HG02884 (cell line): ENCODE measurements around the gene ARMH2.

Experiments
- ATAC-seq: cut with Tn5 transposase; IDR thresholded peaks from one replicate; pipeline ENCODE4 v1.9.1; 2021; ENCODE audit warnings: mild to moderate bottlenecking, moderate library complexity; ENCODE audit not compliant: unreplicated experiment

Gene ARMH2

DNA sequence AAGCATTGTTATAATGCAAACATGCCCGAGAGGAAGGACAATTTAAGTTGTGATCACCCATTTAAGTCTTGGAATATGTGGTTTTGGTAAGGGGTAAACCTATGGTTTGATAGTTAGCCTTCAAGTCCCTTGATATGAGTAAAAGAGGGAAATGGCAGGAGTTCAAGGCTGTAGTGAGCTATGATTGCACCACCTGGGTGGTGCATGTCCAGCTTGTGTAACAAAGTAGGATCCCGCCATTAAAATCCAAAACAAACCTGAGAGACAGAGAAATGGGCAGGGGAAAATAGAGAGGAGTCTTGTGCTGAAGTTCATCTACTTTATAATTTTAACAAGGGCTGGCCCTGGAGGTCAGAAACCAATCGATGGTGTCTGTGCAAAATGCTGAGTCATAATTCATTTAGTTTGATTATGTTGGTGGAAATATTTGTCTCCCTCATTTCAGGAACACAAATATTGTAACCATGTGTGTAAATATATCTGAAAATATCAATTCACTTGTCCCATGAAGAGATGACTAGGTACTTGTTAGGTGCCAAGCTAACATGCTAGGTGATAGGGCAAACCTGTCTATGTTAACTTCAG, 23.2 kb upstream of the ARMH2 start:
- no peak for ATAC-seq

GRCh38 chr6:24818346-24818745, 19.6 kb upstream of the ARMH2 start:
- ATAC-seq = no peak

- no peak for ATAC-seq
Observed at GRCh38 chr6:24809728-24810127, 11.0 kb upstream of the ARMH2 start.

DNA sequence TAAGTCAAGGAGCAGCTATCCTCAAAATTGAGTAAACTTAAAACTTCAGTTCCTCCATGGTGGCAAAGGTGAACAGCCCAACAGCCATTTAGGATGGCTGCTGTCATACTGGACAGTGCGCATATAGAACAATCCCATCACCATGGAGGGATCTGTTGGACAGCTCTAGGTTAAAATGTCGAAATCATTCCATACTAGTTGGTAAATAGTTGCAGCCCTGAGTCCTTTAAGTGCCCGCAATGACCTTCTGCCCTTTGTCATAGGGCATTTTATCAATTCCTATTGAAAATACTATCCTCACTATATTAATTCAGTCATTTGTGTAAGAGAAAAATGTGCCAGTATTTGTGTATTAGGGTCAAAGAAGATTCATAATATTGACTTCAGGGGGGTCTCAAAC, 8.9 kb upstream of the ARMH2 start:
- ATAC-seq = no peak

DNA sequence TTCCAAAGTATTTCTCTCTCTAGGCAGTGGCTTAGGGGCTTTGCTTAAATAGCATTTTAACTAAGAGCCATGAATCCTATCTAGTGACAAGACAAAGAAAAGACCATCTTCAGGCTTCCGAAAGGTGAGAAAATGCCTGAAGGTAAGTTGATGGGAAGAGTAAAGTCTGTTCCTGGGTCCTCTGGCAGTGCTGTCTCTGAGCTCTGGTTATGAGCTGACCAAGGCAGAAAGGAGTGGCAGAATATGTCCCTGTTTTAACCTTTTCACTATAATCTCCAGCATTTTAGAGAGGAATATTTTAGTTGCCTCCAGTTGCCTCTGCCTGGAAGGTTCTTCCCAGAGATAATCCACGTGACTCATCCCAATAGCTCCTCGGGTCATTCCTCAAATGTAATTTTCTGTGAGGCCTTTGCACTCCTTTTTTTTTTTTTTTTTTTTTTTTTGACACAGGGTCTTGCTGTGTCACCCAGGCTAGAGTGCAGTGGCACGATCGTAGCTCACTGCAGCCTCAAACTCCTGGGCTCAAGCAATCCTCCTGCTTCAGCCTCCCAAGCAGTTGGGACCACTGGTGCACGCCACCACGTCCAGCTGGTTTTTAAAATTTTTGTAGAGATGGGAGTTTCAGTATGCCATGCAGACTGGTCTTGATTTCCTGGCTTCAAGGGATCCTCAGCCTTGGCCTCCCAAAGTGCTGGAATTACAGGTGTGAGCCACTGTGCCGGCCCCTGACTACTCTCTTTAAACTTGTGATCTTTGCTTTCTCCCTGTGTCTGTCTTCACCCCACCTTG, 3.7 kb upstream of the ARMH2 start:
- ATAC-seq = no peak

DNA sequence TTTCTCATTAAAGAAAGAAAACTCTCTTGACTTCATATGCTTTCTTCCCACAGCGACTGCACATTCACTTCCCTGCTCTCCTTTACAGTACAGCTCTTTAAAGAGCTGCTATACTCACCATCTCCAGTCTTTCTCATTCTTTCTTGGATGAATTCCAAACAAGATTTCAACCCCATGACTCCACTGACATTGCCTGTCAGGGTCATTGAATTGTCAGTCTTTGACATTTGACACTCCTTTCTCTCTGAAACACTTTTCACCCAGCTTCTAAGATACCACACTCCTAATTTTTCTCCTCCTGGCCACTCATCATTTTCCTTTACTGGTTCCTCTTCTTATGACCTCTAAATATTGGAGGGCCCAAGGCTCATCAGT, 811 bp upstream of the ARMH2 start:
- no peak for ATAC-seq

- no peak for ATAC-seq
Observed at GRCh38 chr6:24797596-24798216, 1.0 kb downstream of the ARMH2 start.

DNA sequence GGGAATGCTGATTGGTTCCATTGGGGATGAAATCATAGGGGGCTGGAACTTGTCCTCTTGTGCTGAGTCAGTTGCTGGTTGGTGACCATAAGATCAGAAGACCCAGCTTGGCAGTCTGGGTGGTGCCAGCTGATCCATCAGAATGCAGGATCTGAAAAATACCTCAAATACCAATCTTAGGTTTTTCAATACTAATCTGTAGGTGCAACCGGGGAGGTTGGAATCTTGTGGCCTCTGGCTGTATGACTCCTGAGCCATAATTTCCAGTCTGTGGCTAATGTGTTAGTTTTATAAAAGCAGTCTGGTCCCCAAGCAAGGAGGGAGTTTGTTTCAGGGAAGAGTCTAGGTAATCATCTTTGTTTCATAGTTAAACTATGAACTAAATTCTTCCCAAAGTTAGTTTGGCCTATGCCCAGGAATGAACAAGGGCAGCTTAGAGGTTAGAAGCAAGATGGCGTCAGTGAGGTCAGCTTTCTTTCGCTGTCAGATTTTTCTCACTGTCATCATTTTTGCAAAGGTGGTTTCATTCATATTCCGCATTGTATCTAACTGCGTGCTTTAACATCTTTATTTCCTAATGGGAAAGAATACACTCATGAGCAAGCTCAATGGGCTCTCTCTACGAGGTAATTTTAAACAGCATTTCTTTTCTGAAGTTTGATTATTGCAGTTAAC, 2.0 kb downstream of the ARMH2 start:
- no peak for ATAC-seq

DNA sequence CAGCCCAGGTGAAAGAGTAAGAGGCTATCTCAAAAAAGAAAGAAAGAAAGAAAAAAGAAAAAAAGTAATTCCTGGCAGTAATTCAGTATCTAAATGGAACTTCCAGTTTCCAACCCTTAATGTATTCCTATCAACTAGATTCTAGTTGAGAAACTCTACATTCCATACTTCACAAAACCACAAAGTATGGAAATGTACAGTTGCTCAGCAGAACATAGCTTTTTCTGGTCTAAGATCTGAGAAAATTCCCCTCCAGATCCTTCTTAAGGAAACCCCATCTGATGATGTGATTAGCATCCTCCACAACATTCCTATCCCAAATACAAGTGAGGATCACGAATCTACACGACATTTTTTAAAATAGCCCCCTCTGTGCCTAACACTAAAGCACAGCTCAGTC, 3.6 kb downstream of the ARMH2 start:
- no peak for ATAC-seq

DNA sequence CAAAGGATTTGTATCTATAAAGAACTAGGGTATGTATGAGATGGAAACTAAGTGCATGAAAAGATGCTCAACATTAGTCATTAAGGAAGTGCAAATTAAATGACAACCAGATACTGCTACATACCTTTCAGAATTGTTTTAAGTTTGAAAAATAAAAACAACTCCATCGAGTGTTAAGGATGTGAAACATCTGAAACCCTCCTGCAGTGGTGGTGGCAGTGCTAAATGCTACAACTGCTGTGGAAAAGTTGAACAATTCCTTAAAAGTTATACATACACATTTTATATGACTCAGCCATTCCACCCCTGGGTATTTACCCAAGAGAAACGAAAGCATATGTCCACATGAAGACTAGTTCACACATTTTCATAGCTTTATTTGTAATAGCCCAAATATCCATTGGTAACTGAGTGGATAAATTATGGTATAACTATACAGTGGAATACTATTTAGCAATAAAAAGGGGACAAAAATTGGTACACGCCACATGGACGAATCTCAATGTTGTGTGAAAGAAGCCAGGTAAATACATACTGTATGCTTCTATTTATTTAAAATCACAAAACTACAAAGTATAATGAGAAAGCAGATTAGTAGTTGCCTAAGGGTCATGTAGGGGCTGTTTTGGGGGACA, 10.6 kb downstream of the ARMH2 start:
- ATAC-seq = no peak

DNA sequence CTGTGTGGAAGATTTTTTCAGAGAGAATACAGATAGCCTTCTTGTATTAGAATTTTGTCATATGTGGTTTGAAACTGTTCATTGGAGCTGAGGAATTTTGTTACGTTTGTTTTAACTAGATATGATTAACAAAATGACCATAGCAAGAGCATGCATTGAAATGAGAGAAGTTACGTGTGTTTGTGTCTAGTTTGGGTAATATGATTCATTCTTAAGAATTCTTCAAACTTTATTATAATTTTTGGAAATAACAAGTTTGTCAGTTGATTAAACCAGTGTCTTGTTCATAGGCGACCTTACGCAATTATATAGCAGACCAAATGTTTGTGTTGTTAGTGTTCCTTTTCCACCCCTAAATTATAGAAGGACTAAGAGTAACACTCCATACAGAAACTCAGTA, 18.5 kb downstream of the ARMH2 start:
- ATAC-seq = no peak

DNA sequence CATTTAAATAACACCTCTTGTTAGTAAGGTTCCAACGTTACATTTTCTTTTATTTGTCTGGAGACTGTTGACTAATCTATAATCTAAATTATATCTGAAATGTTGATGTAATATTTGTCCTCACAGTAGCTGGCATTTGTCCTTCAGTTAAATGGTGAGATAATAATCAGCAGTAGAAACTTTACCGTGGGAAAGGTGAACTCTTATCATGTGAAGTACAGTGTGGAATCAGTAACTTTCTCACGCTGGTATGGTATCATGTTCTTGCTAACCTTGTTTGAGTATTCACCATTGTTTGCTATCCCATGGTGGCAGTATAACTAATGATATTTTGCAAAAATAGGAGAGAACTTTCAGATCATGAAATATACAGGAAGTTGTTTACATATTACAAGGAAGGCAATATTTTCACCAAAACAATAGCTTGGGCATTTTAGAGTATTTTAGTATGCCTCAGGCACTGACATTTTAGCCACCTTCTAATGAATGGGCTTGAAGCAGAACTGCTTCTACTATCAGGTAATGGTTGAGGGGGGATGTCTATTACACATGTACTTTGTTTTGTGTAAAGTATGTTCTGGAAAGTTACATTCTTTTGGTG, 19.2 kb downstream of the ARMH2 start:
- ATAC-seq = no peak

- ATAC-seq = no peak
Observed at GRCh38 chr6:24778878-24779277, 19.8 kb downstream of the ARMH2 start.

DNA sequence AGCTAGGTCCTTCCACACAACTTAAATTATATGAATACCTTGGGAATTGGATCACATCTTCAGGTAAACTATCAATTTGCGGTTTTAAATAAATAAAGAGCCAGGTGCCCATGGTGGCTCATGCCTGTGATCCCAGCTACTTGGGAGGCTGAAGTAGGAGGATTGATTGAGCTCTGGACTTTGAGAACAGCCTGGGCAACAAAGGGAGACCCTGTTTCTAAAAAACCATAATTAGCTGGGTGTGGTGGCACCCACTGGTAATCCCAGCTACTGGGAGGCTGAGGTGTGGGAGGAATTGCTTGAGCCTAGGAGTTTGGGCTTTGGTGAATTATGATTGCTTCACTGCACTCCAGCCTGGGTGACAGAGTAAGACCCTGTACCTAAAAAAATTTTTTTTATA, 20.6 kb downstream of the ARMH2 start:
- no peak for ATAC-seq

DNA sequence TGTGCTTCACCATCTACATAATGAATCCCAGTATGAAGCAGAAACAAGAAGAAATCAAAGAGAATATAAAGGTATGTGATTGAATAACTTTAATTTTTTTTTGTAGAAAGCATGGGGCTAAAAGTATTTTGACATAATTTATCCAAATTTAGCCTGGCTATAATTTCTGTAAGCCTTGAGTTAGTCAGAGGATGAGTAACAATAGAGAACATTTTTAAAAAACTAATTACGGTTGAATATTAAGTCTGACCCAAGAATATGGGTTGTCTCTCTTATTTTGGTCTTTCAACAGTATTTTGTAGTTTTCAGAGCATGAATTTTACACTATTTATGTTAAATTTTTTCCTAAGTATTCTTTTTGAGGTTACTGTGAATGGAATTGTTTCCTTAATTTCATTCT, 21.5 kb downstream of the ARMH2 start:
- no peak for ATAC-seq

DNA sequence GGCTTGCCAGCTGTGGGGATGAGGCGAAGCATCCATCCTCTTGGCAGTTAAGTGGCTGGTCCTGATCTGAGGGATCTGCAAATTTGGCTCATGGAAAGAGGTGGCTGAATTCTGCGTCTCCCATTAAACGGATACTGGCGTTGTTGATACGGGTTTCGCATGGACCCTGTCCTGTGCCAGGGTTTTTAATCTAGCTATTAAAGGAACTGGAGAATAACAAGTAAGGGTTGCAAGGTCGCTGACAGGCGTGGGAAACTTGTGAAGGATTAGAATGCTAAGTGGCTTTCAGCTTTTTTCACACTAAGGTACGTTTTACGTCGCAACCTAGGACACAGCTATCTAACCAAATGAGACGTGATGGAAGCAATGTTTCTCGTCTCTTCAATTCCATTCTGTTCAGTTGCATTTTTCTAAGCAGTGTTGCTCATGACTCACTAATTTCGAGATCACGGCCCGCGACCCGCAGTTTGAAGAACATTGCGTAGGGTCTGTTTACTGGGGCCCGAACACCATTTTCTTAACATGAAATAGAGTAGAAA, 23.1 kb downstream of the ARMH2 start:
- peak; percentile 4 for ATAC-seq

GRCh38 chr6:24774696-24775519, 23.8 kb downstream of the ARMH2 start, which contains the start of gene GMNN:
GMNN (plus strand) TSS chr6:24774937; CDS start chr6:24777247, 2,310 bp downstream.
- ATAC-seq = peak; percentile 88

- no peak for ATAC-seq
Observed at GRCh38 chr6:24768361-24768760, 30.4 kb downstream of the ARMH2 start.

GRCh38 chr6:24766680-24767462, 31.8 kb downstream of the ARMH2 start:
- ATAC-seq = peak; percentile 52
